Upper lobe of right lung (tissue), 1 donor: ENCODE data around the gene MTFMT. TPM values are rescaled to one million over a fixed set of nuclear protein-coding genes. Genes with fewer than 3 reads are reported as not detected.

Experiments
- ATAC-seq: fragments of 200-7000 bp; cut with Tn5 transposase; one replicate; pipeline ENCODE4 v1.9.1; 2020; ENCODE audit warnings: mild to moderate bottlenecking, moderate library complexity
- DNase-seq: peaks from one replicate; pipeline ENCODE4 v3.0.0-alpha.2; 2020
- H3K27ac ChIP-seq: fragments of 200-600 bp; one replicate; pipeline ENCODE4 v1.8.0; 2022
- H3K27me3 ChIP-seq: fragments of 200-600 bp; one replicate; pipeline ENCODE4 v1.8.0; 2022; ENCODE audit warnings: mild to moderate bottlenecking
- H3K36me3 ChIP-seq: fragments of 200-600 bp; one replicate; pipeline ENCODE4 v1.8.0; 2022
- H3K4me1 ChIP-seq: fragments of 200-600 bp; one replicate; pipeline ENCODE4 v1.8.0; 2022
- H3K4me3 ChIP-seq: fragments of 200-600 bp; one replicate; pipeline ENCODE4 v1.8.0; 2022; ENCODE audit warnings: mild to moderate bottlenecking
- H3K9me3 ChIP-seq: fragments of 200-600 bp; one replicate; pipeline ENCODE4 v1.8.0; 2022
- intact Hi-C: fragments of 100-400 bp; cut with DNase I; formaldehyde crosslinking; loops from one replicate; pipeline ENCODE4 v1.11.0; 2022
- total RNA-seq: library from RNA; stranded (reverse); fragmentation: NEBNext Ultra II Directional; extraction: Animal tissue kit (Norgen Biotek cat#: 25700); gene quantifications from one replicate; pipeline ENCODE4 v1.2.1, GENCODE V29; 2021
- TF ChIP-seq, protein P1 (sequence below): fragments of 200-600 bp; IDR thresholded peaks from one replicate; pipeline ENCODE4 v1.8.0; 2022; ENCODE audit warnings: antibody characterized with exemption
- donor health status: DM: no; HTN: yes; CAD: no; lungs with severe emphysema.

The MTFMT gene
- total RNA-seq, 1 donor from 2014 or later: 13.7 TPM

GRCh38 chr15:64989416-64990167 is 39.8 kb downstream of the MTFMT start, which contains the start of gene SPG21:
Gene SPG21 (minus strand): TSS chr15:64989914. CDS start chr15:64983569, 6,345 bp downstream.
- Histone ChIP-seq H3K4me1 (peaks cover 44% of the 10 kb centered on the region), H3K9me3 (no peaks in the 10 kb centered on the region), H3K4me3 (peak within 1 kb of the TSS; percentile 96), H3K36me3 (no peaks in the 10 kb centered on the region), H3K27ac (peak within 1 kb of the TSS; percentile 94), H3K27me3 (no peaks in the 10 kb centered on the region)
- TF ChIP-seq, protein P1, sequence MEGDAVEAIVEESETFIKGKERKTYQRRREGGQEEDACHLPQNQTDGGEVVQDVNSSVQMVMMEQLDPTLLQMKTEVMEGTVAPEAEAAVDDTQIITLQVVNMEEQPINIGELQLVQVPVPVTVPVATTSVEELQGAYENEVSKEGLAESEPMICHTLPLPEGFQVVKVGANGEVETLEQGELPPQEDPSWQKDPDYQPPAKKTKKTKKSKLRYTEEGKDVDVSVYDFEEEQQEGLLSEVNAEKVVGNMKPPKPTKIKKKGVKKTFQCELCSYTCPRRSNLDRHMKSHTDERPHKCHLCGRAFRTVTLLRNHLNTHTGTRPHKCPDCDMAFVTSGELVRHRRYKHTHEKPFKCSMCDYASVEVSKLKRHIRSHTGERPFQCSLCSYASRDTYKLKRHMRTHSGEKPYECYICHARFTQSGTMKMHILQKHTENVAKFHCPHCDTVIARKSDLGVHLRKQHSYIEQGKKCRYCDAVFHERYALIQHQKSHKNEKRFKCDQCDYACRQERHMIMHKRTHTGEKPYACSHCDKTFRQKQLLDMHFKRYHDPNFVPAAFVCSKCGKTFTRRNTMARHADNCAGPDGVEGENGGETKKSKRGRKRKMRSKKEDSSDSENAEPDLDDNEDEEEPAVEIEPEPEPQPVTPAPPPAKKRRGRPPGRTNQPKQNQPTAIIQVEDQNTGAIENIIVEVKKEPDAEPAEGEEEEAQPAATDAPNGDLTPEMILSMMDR: no peak
- ATAC-seq (peak; percentile 98), DNase-seq (peak; percentile 98)
- intact Hi-C loops: no loop called here

DNA sequence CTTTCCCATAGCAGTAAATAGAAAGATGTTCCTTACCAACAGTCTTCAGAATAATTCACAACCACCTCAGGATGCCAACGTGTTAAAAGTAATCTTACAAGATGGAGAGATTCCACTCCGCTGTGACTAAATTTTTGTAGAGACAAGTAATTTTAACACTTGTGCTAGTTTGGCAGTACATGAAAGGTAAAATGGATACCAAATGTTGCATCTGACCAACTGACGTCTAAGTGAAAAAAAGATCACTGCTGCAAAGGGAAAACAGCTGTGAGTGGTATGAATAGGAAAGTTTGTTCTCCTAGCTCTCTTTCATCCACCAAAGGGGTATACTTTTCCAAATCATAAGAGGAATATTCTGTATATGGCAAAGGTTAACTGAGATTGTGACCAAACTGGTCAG is 42.3 kb downstream of the MTFMT start:
- Histone ChIP-seq H3K36me3 (peaks cover 9% of the 10 kb centered on the region), H3K4me3 (no peak overlapping the region), H3K9me3 (no peaks in the 10 kb centered on the region), H3K27me3 (no peaks in the 10 kb centered on the region), H3K27ac (no peak overlapping the region), H3K4me1 (peaks cover 52% of the 10 kb centered on the region)
- ATAC-seq (no peak), DNase-seq (no peak)
- intact Hi-C loops: no loop called here
- TF ChIP-seq, protein P1: no peak

- Histone ChIP-seq H3K4me1 (peaks cover 50% of the 10 kb centered on the region), H3K4me3 (no peak overlapping the region), H3K36me3 (peaks cover 10% of the 10 kb centered on the region), H3K27me3 (no peaks in the 10 kb centered on the region), H3K27ac (peak overlapping the region; percentile 79), H3K9me3 (no peaks in the 10 kb centered on the region)
- intact Hi-C loops: no loop called here
- TF ChIP-seq, protein P1: no peak
- ATAC-seq (peak; percentile 32), DNase-seq (no peak)
Observed at GRCh38 chr15:64985366-64986033, 43.9 kb downstream of the MTFMT start.

- intact Hi-C loops: no loop called here
Observed at GRCh38 chr15:64982472-64982871, 47.0 kb downstream of the MTFMT start.

DNA sequence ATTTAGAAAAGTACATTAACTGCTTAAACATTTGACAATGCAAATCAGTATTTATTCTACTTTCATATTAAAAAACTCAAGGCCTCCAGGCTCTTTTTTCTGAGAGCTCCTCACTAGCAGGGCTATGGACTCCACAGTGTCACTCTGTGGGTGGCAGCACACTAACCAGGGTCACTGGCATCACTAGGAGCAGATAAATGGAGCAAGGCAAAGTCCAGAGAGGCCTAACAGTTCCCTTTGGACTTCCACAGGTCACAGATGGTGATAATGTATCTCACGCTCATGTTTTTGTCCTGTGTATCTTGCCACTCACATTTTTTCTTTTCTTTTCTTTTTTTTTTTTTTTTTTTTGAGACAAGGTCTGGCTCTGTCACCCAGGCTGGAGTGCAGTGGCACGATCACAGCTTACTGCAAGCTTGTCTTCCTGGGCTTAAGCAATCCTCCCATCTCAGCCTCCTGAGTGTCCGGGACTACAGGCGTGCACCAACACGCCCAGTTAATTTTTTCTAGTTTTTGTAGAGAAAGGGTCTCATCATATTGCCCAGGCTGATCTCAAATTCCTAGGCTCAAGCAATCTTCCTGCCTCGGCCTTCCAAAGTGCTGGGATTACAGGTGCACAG is 47.5 kb downstream of the MTFMT start:
- DNase-seq (no peak), ATAC-seq (no peak)
- Histone ChIP-seq H3K9me3 (no peaks in the 10 kb centered on the region), H3K36me3 (peaks cover 44% of the 10 kb centered on the region), H3K27ac (no peak overlapping the region), H3K4me1 (peaks cover 29% of the 10 kb centered on the region), H3K27me3 (no peaks in the 10 kb centered on the region), H3K4me3 (no peak overlapping the region)
- intact Hi-C loops: no loop called here
- TF ChIP-seq, protein P1: no peak

More at GRCh38 chr15:64982472-64982871, 47.0 kb downstream of the MTFMT start:
- ATAC-seq (no peak), DNase-seq (no peak)
- H3K4me1 ChIP-seq: peaks cover 34% of the 10 kb centered on the region
- no peak overlapping the region for H3K27ac ChIP-seq
- no peaks in the 10 kb centered on the region for H3K27me3 ChIP-seq
- TF ChIP-seq, protein P1: no peak
- no peaks in the 10 kb centered on the region for H3K9me3 ChIP-seq
- H3K36me3 ChIP-seq: peaks cover 39% of the 10 kb centered on the region
- H3K4me3 ChIP-seq: no peak overlapping the region
